Measurements from ENCODE around the gene COQ9. TPM values are rescaled to one million over a fixed set of nuclear protein-coding genes. Genes with fewer than 3 reads are reported as not detected.
"Not testable (repeated sequence)": the region's sequence is repeated elsewhere in the genome, so short reads cannot be mapped to it uniquely, and the experiment has no call there.

COQ9 gene
- total RNA-seq, 2 experiments from 2014 or later, result 28.5 to 29.0 TPM

- H3K36me3 Mint-ChIP-seq (ENCODE audit: low read depth), result no peaks in the 10 kb centered on the region
- H3K9me3 Mint-ChIP-seq, result no peaks in the 10 kb centered on the region
- no peak for DNase-seq
- ChIA-PET CTCF (interaction anchor here (0.6 to 3.1 kb wide), 4 partner anchors 20 to 106 kb away, joined by 3 to 12 read pairs (median 3); partner anchors contain the start of gene POLR2C), POLR2A (interaction anchor here (0.8 to 3.7 kb wide), 4 partner anchors 23 to 52 kb away, joined by 3 to 23 read pairs (median 9); partner anchors contain the start of genes CCDC102A, CIAPIN1, COQ9 and POLR2C)
- H3K4me1 Mint-ChIP-seq, result peaks cover 18% of the 10 kb centered on the region
- H3K27me3 Mint-ChIP-seq, result peaks cover 11% of the 10 kb centered on the region
- H3K27ac Mint-ChIP-seq, result no peak overlapping the region
- peak overlapping the region; percentile 75 for H3K4me3 Mint-ChIP-seq
These were observed 38.0 kb downstream of the COQ9 start for GRCh38 chr16:57485091-57485915.

GRCh38 chr16:57485916-57486857, 38.9 kb downstream of the COQ9 start, which contains the start of gene DOK4:
DOK4 (minus strand) TSS chr16:57486493; CDS start chr16:57479507, 6,986 bp downstream.
- H3K27me3 Mint-ChIP-seq, result peaks cover 11% of the 10 kb centered on the region
- peaks cover 18% of the 10 kb centered on the region for H3K4me1 Mint-ChIP-seq
- no peaks in the 10 kb centered on the region for H3K36me3 Mint-ChIP-seq (ENCODE audit: low read depth)
- ChIA-PET CTCF (interaction anchor here (0.6 to 3.1 kb wide), 5 partner anchors 11 to 105 kb away, joined by 3 to 12 read pairs (median 4); partner anchors contain the start of gene POLR2C), POLR2A (interaction anchor here (0.6 to 3.7 kb wide), 8 partner anchors 24 to 779 kb away, joined by 3 to 23 read pairs (median 4); partner anchors contain the start of genes CCDC102A, CIAPIN1, COQ9 and KATNB1)
- H3K9me3 Mint-ChIP-seq, result no peaks in the 10 kb centered on the region
- DNase-seq, result peak; percentile 80
- H3K4me3 Mint-ChIP-seq, result peak within 1 kb of the TSS; percentile 75
- peak within 1 kb of the TSS; percentile 40 for H3K27ac Mint-ChIP-seq

GRCh38 chr16:57486858-57487834, 39.9 kb downstream of the COQ9 start:
- POLR2A ChIA-PET, result interaction anchor here (0.9 to 3.7 kb wide), 6 partner anchors 22 to 248 kb away, joined by 3 to 23 read pairs (median 4); partner anchors contain the start of genes CCDC102A, CIAPIN1, COQ9 and KATNB1
- H3K36me3 Mint-ChIP-seq (ENCODE audit: low read depth), result no peaks in the 10 kb centered on the region
- no peak for DNase-seq
- H3K27me3 Mint-ChIP-seq, result peaks cover 17% of the 10 kb centered on the region
- H3K4me3 Mint-ChIP-seq, result peak overlapping the region; percentile 60
- no peak overlapping the region for H3K27ac Mint-ChIP-seq
- H3K4me1 Mint-ChIP-seq, result peaks cover 18% of the 10 kb centered on the region
- H3K9me3 Mint-ChIP-seq, result no peaks in the 10 kb centered on the region
- CTCF ChIA-PET, result interaction anchor here (1.1 to 1.6 kb wide), 6 partner anchors 12 to 90 kb away, joined by 4 to 7 read pairs (median 4); partner anchors contain the start of genes CCDC102A and POLR2C

GRCh38 chr16:57489229-57489628, 42.0 kb downstream of the COQ9 start:
- Mint-ChIP-seq H3K9me3 (no peaks in the 10 kb centered on the region), H3K4me3 (no peak overlapping the region), H3K36me3 (ENCODE audit: low read depth) (no peaks in the 10 kb centered on the region), H3K27ac (no peak overlapping the region), H3K4me1 (peaks cover 18% of the 10 kb centered on the region), H3K27me3 (peaks cover 22% of the 10 kb centered on the region)
- POLR2A ChIA-PET, result interaction anchor here (1.3 kb wide), 1 partner anchor 42 kb away, joined by 3 read pairs; the partner anchor contains the start of genes CIAPIN1 and COQ9
- CTCF ChIA-PET, result interaction anchor here (0.8 kb wide), 1 partner anchor 31 kb away, joined by 4 read pairs; no protein-coding TSS in a partner anchor
- DNase-seq, result no peak

GRCh38 chr16:57493767-57494166, 46.5 kb downstream of the COQ9 start:
- no peak for DNase-seq
- ChIA-PET CTCF (no interaction called here), POLR2A (no interaction called here)
- no peak overlapping the region for H3K27ac Mint-ChIP-seq
- H3K36me3 Mint-ChIP-seq (ENCODE audit: low read depth), result no peaks in the 10 kb centered on the region
- H3K4me3 Mint-ChIP-seq, result no peak overlapping the region
- H3K9me3 Mint-ChIP-seq, result no peaks in the 10 kb centered on the region
- peaks cover 14% of the 10 kb centered on the region for H3K27me3 Mint-ChIP-seq
- no peaks in the 10 kb centered on the region for H3K4me1 Mint-ChIP-seq

- CTCF ChIA-PET, result no interaction called here
- no peak for DNase-seq
- Mint-ChIP-seq H3K4me1 (peaks cover 11% of the 10 kb centered on the region), H3K27ac (no peak overlapping the region), H3K36me3 (ENCODE audit: low read depth) (no peaks in the 10 kb centered on the region), H3K27me3 (peaks cover 9% of the 10 kb centered on the region), H3K9me3 (no peaks in the 10 kb centered on the region), H3K4me3 (no peak overlapping the region)
- POLR2A ChIA-PET, result interaction anchor here (0.6 kb wide), 1 partner anchor 13 kb away, joined by 3 read pairs; no protein-coding TSS in a partner anchor
These were observed 49.8 kb downstream of the COQ9 start for GRCh38 chr16:57497121-57497520.

GRCh38 chr16:57498031-57498430, 50.8 kb downstream of the COQ9 start:
- POLR2A ChIA-PET, result no interaction called here
- peaks cover 7% of the 10 kb centered on the region for H3K27me3 Mint-ChIP-seq
- CTCF ChIA-PET, result no interaction called here

GRCh38 chr16:57499941-57500340, 52.7 kb downstream of the COQ9 start:
- not testable (repeated sequence) for H3K27me3 Mint-ChIP-seq; DNase-seq; H3K4me3 Mint-ChIP-seq; H3K36me3 Mint-ChIP-seq (ENCODE audit: low read depth); H3K9me3 Mint-ChIP-seq; H3K27ac Mint-ChIP-seq
- CTCF ChIA-PET, result interaction anchor here (0.7 kb wide), 1 partner anchor 157 kb away, joined by 3 read pairs; no protein-coding TSS in a partner anchor
- H3K4me1 Mint-ChIP-seq, result peaks cover 11% of the 10 kb centered on the region
- POLR2A ChIA-PET, result interaction anchor here (1.3 kb wide), 1 partner anchor 37 kb away, joined by 3 read pairs; the partner anchor contains the start of gene POLR2C

More at GRCh38 chr16:57498031-57498430, 50.8 kb downstream of the COQ9 start:
- Mint-ChIP-seq H3K4me1 (peaks cover 11% of the 10 kb centered on the region), H3K4me3 (no peak overlapping the region), H3K36me3 (ENCODE audit: low read depth) (no peaks in the 10 kb centered on the region), H3K27ac (no peak overlapping the region), H3K9me3 (no peaks in the 10 kb centered on the region)
- no peak for DNase-seq

GRCh38 chr16:57500578-57501111, 53.4 kb downstream of the COQ9 start:
- ChIA-PET POLR2A (interaction anchor here (1.0 kb wide), 1 partner anchor 30 kb away, joined by 3 read pairs; no protein-coding TSS in a partner anchor), CTCF (interaction anchor here (0.7 kb wide), 1 partner anchor 157 kb away, joined by 3 read pairs; no protein-coding TSS in a partner anchor)
- peak; percentile 27 for DNase-seq
- Mint-ChIP-seq H3K4me3 (no peak overlapping the region), H3K9me3 (no peaks in the 10 kb centered on the region), H3K27ac (no peak overlapping the region), H3K27me3 (no peaks in the 10 kb centered on the region), H3K36me3 (ENCODE audit: low read depth) (no peaks in the 10 kb centered on the region), H3K4me1 (peaks cover 11% of the 10 kb centered on the region)

- Mint-ChIP-seq H3K36me3 (ENCODE audit: low read depth) (no peaks in the 10 kb centered on the region), H3K9me3 (no peaks in the 10 kb centered on the region), H3K4me1 (peaks cover 11% of the 10 kb centered on the region), H3K27me3 (no peaks in the 10 kb centered on the region), H3K27ac (no peak overlapping the region), H3K4me3 (no peak overlapping the region)
- ChIA-PET POLR2A (interaction anchor here (1.0 kb wide), 1 partner anchor 29 kb away, joined by 3 read pairs; no protein-coding TSS in a partner anchor), CTCF (no interaction called here)
- DNase-seq, result no peak
These were observed 54.2 kb downstream of the COQ9 start for GRCh38 chr16:57501492-57501891.

- H3K27me3 Mint-ChIP-seq, result no peaks in the 10 kb centered on the region
- H3K4me1 Mint-ChIP-seq, result peaks cover 11% of the 10 kb centered on the region
- H3K36me3 Mint-ChIP-seq (ENCODE audit: low read depth), result no peaks in the 10 kb centered on the region
- CTCF ChIA-PET, result no interaction called here
- H3K4me3 Mint-ChIP-seq, result no peak overlapping the region
- no peaks in the 10 kb centered on the region for H3K9me3 Mint-ChIP-seq
- no peak overlapping the region for H3K27ac Mint-ChIP-seq
- no peak for DNase-seq
- POLR2A ChIA-PET, result interaction anchor here (1.1 kb wide), 1 partner anchor 55 kb away, joined by 3 read pairs; the partner anchor contains the start of genes CIAPIN1 and COQ9
These were observed 54.9 kb downstream of the COQ9 start for GRCh38 chr16:57502048-57502775.

Measured in activated CD4-positive, alpha-beta memory T cell treated with anti-CD3 and anti-CD28 coated beads, Interleukin-2, amount 10 ng/mL, durations not matched to agents 7 days and 5 days (primary cell).